Cardiac fibroblast (primary cell): ENCODE measurements around the gene ABCA13.

ENCODE experiments used
- DNase-seq, 2 donors: peaks; one replicate each; pipeline versions ENCODE4 v3.0.0 to v3.0.0-alpha.2; 2010; ENCODE audit warnings: low read depth in 2 of 2
- H3K4me3 ChIP-seq, 2 donors: replicated peaks in 1 of 2; 1 replicate in 1 of 2; 2 replicates in 1 of 2; pipeline ENCODE4 v1.5.1; 2011; ENCODE audit warnings: low read depth in 2 of 2, low read length in 2 of 2, mild to moderate bottlenecking in 2 of 2, moderate library complexity in 1 of 2
- CTCF ChIP-seq: IDR thresholded peaks from one replicate; pipeline ENCODE4 v1.5.1; 2011; ENCODE audit warnings: low read depth, mild to moderate bottlenecking, low read length, inconsistent platforms

Gene ABCA13

GRCh38 chr7:48455363-48455762 lies 284.1 kb downstream of the ABCA13 start:
- TF ChIP-seq CTCF = no peak
- H3K4me3 ChIP-seq = no peak overlapping the region
- no peak for DNase-seq

- TF ChIP-seq CTCF = no peak
- no peak for DNase-seq
- H3K4me3 ChIP-seq = no peak overlapping the region
Observed at GRCh38 chr7:48458701-48459524, 287.7 kb downstream of the ABCA13 start.

GRCh38 chr7:48466713-48467112 lies 295.5 kb downstream of the ABCA13 start:
- H3K4me3 ChIP-seq = no peak overlapping the region
- DNase-seq = no peak
- TF ChIP-seq CTCF = no peak

GRCh38 chr7:48471196-48471595 lies 299.9 kb downstream of the ABCA13 start:
- no peak for TF ChIP-seq CTCF
- no peak overlapping the region for H3K4me3 ChIP-seq
- no peak for DNase-seq

GRCh38 chr7:48472640-48473039 lies 301.4 kb downstream of the ABCA13 start:
- TF ChIP-seq CTCF = no peak
- no peak for DNase-seq
- H3K4me3 ChIP-seq = no peak overlapping the region

GRCh38 chr7:48473205-48473865 lies 302.1 kb downstream of the ABCA13 start:
- no peak for TF ChIP-seq CTCF
- DNase-seq = peak in 1 of 2 donors; percentile 1
- no peak overlapping the region for H3K4me3 ChIP-seq
